Gastrocnemius medialis (tissue), 4 donors: ENCODE data around the gene PPP1R14C.

ENCODE experiments used
- CTCF ChIP-seq, 5 experiments: fragments of 450-650 bp in 3 of 5; fragments of 200-600 bp in 2 of 5; sonication (generic) in 2 of 5; IDR thresholded peaks in 4 of 5; conservative IDR thresholded peaks in 1 of 5; 1 replicate in 4 of 5; 2 replicates in 1 of 5; pipeline ENCODE4 v1.5.1; 2016 to 2019; ENCODE audit warnings: antibody characterized with exemption in 5 of 5, mild to moderate bottlenecking in 3 of 5, moderate library complexity in 3 of 5
- POLR2A ChIP-seq, 2 donors: fragments of 450-650 bp; IDR thresholded peaks; one replicate each; pipeline ENCODE4 v1.6.1; 2017; ENCODE audit warnings: antibody characterized with exemption in 2 of 2, mild to moderate bottlenecking in 2 of 2, moderate library complexity in 2 of 2

- no peak for TF ChIP-seq CTCF (IDR thresholded peaks at IDR 0.05 in 4 of 5, conservative IDR thresholded peaks at IDR 0.05 in 1 of 5)
- no peak for TF ChIP-seq POLR2A (IDR thresholded peaks at IDR 0.05)
Measured at GRCh38 chr6:150186129-150186898, 43.5 kb downstream of the PPP1R14C start.
